GM18502 (cell line): Measurements from ENCODE around the gene CBARP.

Experiments used
- ATAC-seq: cut with Tn5 transposase; IDR thresholded peaks from one replicate; pipeline ENCODE4 v1.9.1; 2021; ENCODE audit warnings: mild to moderate bottlenecking; ENCODE audit not compliant: unreplicated experiment, poor library complexity

Gene CBARP

GRCh38 chr19:1237754-1238368 lies at the start of gene CBARP:
TSS of gene CBARP (minus strand) at chr19:1238005. CDS start at chr19:1236100, 1,905 bp downstream.
- ATAC-seq: no peak

- no peak for ATAC-seq
These were observed 48.9 kb upstream of the CBARP start for GRCh38 chr19:1286487-1287353.

- ATAC-seq: no peak
These were observed 48.0 kb upstream of the CBARP start, which contains the start of gene EFNA2 for GRCh38 chr19:1285737-1286360. TSS of gene EFNA2 (plus strand) at chr19:1285873. CDS start at chr19:1286169, 296 bp downstream.

GRCh38 chr19:1284979-1285736 lies 47.4 kb upstream of the CBARP start:
- ATAC-seq: no peak

GRCh38 chr19:1284293-1284978 lies 46.6 kb upstream of the CBARP start:
- ATAC-seq: no peak

- ATAC-seq: no peak
These were observed 46.1 kb upstream of the CBARP start for GRCh38 chr19:1283917-1284292.

GRCh38 chr19:1283207-1283916 lies 45.6 kb upstream of the CBARP start:
- no peak for ATAC-seq

GRCh38 chr19:1282588-1283206 lies 44.9 kb upstream of the CBARP start:
- no peak for ATAC-seq

GRCh38 chr19:1281569-1282287 lies 43.9 kb upstream of the CBARP start:
- ATAC-seq: no peak

GRCh38 chr19:1280636-1281568 lies 43.1 kb upstream of the CBARP start:
- no peak for ATAC-seq

- no peak for ATAC-seq
These were observed 42.1 kb upstream of the CBARP start for GRCh38 chr19:1279782-1280341.

GRCh38 chr19:1278713-1279660 lies 41.2 kb upstream of the CBARP start:
- no peak for ATAC-seq

- no peak for ATAC-seq
These were observed 40.3 kb upstream of the CBARP start for GRCh38 chr19:1278074-1278473.

- no peak for ATAC-seq
These were observed 39.3 kb upstream of the CBARP start for GRCh38 chr19:1277061-1277460.

- no peak for ATAC-seq
These were observed 38.8 kb upstream of the CBARP start for GRCh38 chr19:1276628-1277022.
